NT2/D1 (cell line): ENCODE results near the gene NRAS.

Experiments used
- SUZ12 ChIP-seq: IDR thresholded peaks from 2 replicates; pipeline ENCODE4 v1.6.1; 2011; ENCODE audit not compliant: insufficient read length, insufficient read depth; ENCODE audit errors: extremely low read depth
- YY1 ChIP-seq: IDR thresholded peaks from 2 replicates; pipeline ENCODE4 v1.6.1; 2011; ENCODE audit not compliant: insufficient read length, insufficient read depth

DNA sequence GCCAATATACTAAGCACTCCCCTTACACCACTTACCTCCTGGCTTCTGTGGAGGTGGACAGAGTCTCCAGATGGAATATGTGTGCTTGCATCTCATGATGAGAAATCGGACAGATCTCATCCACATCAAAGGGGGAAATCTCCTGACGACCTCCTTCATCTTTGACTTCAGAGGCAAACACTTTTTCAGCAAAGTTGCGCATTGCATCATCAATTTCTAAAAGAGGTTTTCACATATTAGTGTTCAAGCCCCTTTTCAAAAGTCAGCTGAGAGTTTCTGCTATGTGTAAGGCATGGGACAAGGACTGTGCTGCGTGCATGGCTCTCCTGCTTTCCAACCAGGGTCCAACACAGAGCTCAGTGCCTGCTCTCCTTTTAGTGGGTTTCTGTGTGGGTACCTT lies 28.0 kb downstream of the NRAS start:
- TF ChIP-seq YY1 (no peak), SUZ12 (no peak)
